GM10847 (cell line): ENCODE results near the gene MOCOS.

ENCODE experiments used
- POLR2A ChIP-seq: IDR thresholded peaks from 2 replicates; pipeline ENCODE4 v1.6.1; 2011; ENCODE audit not compliant: insufficient read length; ENCODE audit errors: extremely low read depth

Gene MOCOS

DNA sequence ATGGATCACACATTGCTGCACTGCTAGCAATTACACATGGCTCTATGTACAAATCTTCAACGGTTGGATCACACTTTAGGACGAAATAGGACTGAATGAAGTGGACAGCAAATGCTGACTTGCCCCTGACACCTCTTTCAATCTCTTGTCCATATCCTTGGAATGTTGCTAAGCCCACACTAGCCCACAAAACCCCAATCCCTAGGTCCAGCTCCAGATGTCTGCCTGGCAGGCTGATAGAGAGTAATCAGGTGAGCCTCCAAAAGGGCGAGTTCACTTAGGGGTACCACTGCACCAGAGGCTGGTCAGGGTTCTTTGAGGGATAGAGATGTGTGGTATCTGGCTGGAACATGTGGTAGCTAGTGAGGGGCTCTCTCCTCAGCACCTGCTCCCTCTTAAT is 91.7 kb downstream of the MOCOS start:
- no peak for TF ChIP-seq POLR2A

DNA sequence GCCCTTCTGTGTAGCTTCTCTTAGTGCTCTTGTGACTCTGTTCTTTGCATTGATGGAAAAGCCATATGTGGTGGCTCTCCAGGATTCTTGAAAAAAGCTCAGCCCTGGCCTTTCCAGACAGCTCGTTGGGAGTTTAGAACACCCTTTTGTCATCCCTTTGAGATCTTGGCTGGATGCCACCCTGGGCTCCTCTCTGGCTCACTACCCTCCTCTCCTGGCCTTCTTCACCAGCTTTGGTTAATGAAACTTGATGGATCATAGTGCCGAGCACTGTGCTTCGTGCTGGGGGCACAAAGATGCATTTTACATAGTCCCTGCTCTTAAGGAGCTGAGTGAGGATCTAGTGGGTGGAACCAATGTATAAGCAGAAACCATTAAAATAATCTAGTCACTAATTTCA is 94.6 kb downstream of the MOCOS start:
- TF ChIP-seq POLR2A = no peak

- TF ChIP-seq POLR2A = no peak
These were observed 96.2 kb downstream of the MOCOS start for GRCh38 chr18:36283448-36283847.

GRCh38 chr18:36284268-36284667 is 97.0 kb downstream of the MOCOS start:
- no peak for TF ChIP-seq POLR2A

DNA sequence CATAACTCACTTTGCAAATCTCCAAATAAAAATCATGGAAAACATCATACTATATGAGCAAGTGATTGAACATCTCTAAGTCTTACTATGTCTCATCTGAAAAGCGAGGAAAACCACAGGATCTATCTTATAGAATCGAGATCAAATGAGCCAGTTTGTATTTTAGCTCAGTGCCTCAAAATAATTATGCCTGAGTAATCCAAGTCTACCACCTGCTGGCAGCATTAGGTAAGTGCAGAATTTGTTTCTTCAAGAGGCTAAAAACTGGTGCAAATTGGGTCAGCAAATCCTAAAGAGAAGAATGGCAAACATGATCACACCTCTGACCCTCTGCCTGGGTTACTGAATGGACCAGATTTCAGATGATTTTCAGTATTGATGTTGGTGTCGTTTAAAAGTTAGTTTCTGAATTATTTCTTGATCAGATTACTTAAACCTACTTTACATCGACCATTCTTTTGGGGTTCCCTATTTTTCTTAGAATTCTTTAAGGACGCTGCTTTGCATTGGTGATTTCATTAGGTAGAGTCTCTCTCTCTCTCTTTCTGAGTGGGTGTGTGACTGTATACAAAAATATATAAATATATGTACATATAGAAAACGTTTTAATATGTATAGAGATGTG is 97.5 kb downstream of the MOCOS start:
- TF ChIP-seq POLR2A = no peak

DNA sequence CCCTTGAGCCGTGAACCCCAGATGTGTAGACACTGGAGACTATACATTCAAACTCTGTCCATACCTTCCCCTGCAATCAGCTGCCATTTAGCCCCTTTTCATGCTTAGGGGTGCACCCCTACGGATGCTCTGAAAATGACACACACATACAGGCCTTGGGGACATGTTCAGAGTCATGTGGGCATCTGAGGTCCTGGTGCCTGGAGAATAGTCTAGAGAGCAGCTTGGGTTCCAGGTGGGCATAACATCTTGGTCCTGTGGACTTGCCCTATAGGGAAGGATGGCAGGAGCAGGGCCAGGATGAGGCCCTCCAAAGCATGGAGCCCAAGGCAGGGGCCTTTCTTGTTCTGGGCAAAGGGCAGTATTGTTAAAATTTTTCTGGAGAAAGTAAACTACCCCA is 100.4 kb downstream of the MOCOS start:
- TF ChIP-seq POLR2A = no peak

DNA sequence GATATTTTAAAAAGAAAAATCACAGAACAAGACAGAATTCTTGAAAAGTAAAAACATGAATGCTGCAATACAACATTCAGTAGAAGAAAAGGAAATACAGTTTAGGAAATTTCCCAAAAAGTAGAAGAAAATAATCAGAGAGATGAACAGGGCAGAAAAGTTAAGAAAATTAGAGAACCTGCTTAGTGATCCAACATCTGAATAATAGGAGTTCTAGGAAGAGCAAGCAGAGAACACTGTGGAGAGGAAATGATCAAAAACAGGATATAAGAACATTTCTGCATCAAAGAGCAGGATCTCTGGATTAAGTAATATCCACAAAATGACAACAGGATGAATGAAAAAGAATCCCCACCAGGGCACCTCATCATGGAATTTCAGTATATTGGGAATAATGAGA is 101.4 kb downstream of the MOCOS start:
- no peak for TF ChIP-seq POLR2A

- no peak for TF ChIP-seq POLR2A
These were observed 106.7 kb downstream of the MOCOS start for GRCh38 chr18:36294031-36294430.

DNA sequence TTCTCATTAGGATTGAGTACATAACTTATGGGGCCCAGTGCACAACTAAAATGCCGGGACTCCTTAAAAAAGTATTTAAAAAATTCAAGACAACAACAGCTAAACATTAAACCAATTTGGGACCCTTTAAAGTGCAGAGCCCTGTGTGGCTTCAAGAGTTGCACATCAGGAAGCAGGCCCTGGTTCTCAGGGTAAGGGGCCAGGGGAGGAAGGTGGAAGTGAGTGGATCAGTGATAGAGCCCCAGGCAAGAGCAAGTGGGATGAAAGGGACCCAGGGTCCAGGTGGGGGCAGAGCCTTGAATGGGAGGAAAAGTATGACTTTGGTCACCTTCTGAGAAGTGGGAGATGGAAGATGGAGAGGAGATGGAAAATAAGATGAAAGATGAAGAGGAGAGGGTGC is 107.9 kb downstream of the MOCOS start:
- no peak for TF ChIP-seq POLR2A

- TF ChIP-seq POLR2A = no peak
These were observed 108.6 kb downstream of the MOCOS start for GRCh38 chr18:36295880-36296301.

DNA sequence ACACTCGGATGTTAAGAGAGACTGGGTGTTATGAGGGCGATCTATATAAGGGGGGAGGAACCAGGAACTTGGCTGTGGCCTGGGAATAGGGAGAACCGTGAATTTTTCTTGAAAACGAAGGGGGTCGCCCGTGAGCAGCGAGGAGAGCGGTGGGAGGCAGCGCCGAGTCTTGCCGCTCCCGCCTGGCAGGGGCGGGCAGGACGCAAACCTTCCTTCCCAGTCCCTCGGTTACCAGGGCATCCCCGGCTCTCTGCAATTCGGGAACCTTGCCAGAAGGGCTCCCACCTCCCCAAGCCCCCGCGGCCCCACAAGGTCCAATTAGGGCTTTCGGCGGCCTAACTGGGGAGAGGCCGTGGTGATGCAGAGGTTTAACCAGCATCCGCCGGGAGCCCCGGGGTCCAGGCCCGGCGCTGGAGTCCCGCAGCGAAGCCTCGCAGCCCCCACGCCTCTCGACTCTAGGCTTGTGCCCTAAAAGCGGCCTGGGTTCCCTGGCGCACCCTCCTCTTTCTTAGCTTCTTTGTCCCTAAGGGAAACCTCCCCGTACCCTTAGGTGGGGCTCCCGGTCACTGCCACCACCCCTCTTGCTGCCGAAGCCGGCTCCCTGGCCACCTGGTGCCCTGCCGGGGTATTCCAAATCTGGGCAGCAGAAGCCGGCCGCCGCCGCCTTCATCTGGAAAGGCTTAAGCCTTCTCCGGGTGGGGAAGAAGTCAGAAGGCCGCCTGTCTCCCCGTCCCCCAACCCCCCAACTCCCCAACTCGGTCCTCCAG is 109.5 kb downstream of the MOCOS start:
- no peak for TF ChIP-seq POLR2A

GRCh38 chr18:36297417-36298125 is 110.3 kb downstream of the MOCOS start, which contains the start of gene FHOD3:
Gene FHOD3, plus strand, starts transcription at chr18:36297713. Its CDS starts 123 bp downstream, at chr18:36297836.
- TF ChIP-seq POLR2A = no peak

DNA sequence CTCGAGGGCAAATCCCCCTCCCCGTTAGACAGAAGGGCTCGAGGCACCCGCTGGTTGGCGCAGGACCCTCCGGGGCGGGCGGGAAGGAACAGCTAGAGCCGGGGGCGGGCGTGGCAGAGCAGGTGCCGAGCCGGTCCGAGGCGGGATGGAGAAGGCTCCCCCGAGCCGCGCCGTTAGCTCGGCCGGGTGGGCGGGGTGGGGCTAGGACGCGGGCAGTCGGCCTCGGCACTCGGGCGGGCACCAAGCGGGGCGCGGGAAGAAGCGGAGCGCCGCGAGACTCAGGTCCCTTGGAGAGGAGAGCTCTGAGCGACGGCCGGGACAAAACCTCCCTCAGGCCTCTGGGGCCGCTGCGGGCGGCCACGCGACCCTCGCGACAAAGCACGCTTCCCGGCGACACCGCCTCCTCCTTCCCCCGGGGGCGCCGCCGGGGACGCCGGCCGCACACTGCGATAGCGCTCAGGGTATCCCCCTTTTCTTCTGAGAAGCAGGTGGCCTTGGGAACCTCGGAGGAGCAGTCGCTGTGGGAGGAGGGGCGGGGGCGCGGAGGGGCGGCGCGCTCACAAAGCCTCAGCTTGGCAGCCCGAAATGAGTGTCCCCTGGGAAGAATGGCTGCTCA is 110.9 kb downstream of the MOCOS start:
- TF ChIP-seq POLR2A = no peak

GRCh38 chr18:36299015-36299414 is 111.7 kb downstream of the MOCOS start:
- no peak for TF ChIP-seq POLR2A

DNA sequence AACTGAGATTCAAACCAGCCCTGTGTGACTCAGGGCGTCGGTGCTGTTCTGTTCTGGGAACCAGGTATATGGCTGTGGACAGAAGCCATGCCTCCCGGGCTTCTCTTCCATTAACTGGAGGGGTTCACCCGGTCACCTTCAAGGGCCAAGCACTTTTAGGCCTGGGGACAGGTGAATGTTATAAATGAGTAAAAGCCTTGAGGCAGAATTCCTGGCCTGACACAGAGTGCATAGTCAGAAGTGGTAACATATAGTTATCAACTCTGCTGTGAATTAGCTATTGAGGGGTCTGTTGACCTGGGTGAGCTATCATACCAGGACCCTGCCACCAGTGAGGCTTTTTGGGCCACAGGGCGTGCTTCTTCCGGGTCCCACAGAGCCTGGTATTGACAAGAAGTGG is 112.9 kb downstream of the MOCOS start:
- TF ChIP-seq POLR2A = no peak

GRCh38 chr18:36301884-36302283 is 114.6 kb downstream of the MOCOS start:
- no peak for TF ChIP-seq POLR2A
